Lung (tissue), 12 donors: ENCODE results near the gene AGBL4. TPM values are rescaled to one million over a fixed set of nuclear protein-coding genes. Genes with fewer than 3 reads are reported as not detected.

Source experiments
- ATAC-seq: fragments of 200-7000 bp; cut with Tn5 transposase; one replicate; pipeline ENCODE4 v1.9.1; 2020; ENCODE audit warnings: moderate number of reproducible peaks; ENCODE audit not compliant: insufficient read depth, low FRiP score
- DNase-seq, 3 donors: peaks; one replicate each; pipeline ENCODE4 v3.0.0-alpha.2; 2013 to 2017
- H3K27ac ChIP-seq, 2 donors: one replicate each; pipeline ENCODE4 v1.5.1; 2013; ENCODE audit warnings: mild to moderate bottlenecking in 2 of 2, moderate library complexity in 2 of 2, control low read depth in 1 of 2, inconsistent platforms in 1 of 2, low read depth in 1 of 2, low read length in 1 of 2
- H3K27me3 ChIP-seq, 3 donors: one replicate each; pipeline ENCODE4 v1.5.1; 2013; ENCODE audit warnings: low read length in 2 of 3; ENCODE audit not compliant: control insufficient read depth in 3 of 3, insufficient read depth in 3 of 3
- H3K36me3 ChIP-seq, 4 donors: one replicate each; pipeline ENCODE4 v1.5.1; 2013; ENCODE audit warnings: low read length in 4 of 4, mild to moderate bottlenecking in 1 of 4, moderate library complexity in 1 of 4; ENCODE audit not compliant: control insufficient read depth in 4 of 4, insufficient read depth in 4 of 4
- H3K4me1 ChIP-seq, 5 donors: one replicate each; pipeline ENCODE4 v1.5.1; 2013; ENCODE audit warnings: low read length in 5 of 5, mild to moderate bottlenecking in 2 of 5, moderate library complexity in 1 of 5; ENCODE audit not compliant: control insufficient read depth in 5 of 5, insufficient read depth in 5 of 5
- H3K4me3 ChIP-seq: one replicate; pipeline ENCODE4 v1.5.1; 2013; ENCODE audit warnings: mild to moderate bottlenecking, control low read depth, moderate library complexity
- H3K9ac ChIP-seq, 2 donors: one replicate each; pipeline ENCODE4 v1.5.1; 2013; ENCODE audit warnings: low read length in 2 of 2, control low read depth in 1 of 2; ENCODE audit not compliant: insufficient read depth in 1 of 2
- H3K9me3 ChIP-seq, 4 donors: one replicate each; pipeline ENCODE4 v1.5.1; 2013; ENCODE audit warnings: low read length in 3 of 4, mild to moderate bottlenecking in 1 of 4, moderate library complexity in 1 of 4; ENCODE audit not compliant: control insufficient read depth in 4 of 4, insufficient read depth in 3 of 4
- WGBS, 2 donors: extraction: QIAGEN DNeasy Blood & Tissue Kit; methylation state at CpG; one replicate each; pipeline ENCODE4 v1.1.7; 2013; 5-methylcytosine and 5-hydroxymethylcytosine counted together
- polyA plus RNA-seq, 2 donors: library from polyadenylated mRNA; stranded (reverse); fragments of 200-250 nt; gene quantifications; one replicate each; pipeline ENCODE4 v1.2.1, GENCODE V29; 2013
- total RNA-seq, 2 donors: library from RNA; depleted of rRNA in 1 of 2; stranded (reverse); fragments of >200 nt in 1 of 2; gene quantifications; one replicate each; pipeline ENCODE4 v1.2.1, GENCODE V29; 2014 to 2021
- TF ChIP-seq, protein P1 (sequence below): IDR thresholded peaks from 2 replicates; pipeline ENCODE4 v1.5.1; 2012; ENCODE audit warnings: mild to moderate bottlenecking; ENCODE audit errors: control extremely low read depth, extremely low read depth
- donor health status: control.
- donor health status: control.
- donor health status: Bipolar disorder and iron deficiency.
- donor health status: healthy.
- donor health status: DM: yes; HTN: yes; CAD: no.

Gene AGBL4
- total and polyA plus RNA-seq, 4 donors = 0.24 to 7.5 (median 2.6) TPM

DNA sequence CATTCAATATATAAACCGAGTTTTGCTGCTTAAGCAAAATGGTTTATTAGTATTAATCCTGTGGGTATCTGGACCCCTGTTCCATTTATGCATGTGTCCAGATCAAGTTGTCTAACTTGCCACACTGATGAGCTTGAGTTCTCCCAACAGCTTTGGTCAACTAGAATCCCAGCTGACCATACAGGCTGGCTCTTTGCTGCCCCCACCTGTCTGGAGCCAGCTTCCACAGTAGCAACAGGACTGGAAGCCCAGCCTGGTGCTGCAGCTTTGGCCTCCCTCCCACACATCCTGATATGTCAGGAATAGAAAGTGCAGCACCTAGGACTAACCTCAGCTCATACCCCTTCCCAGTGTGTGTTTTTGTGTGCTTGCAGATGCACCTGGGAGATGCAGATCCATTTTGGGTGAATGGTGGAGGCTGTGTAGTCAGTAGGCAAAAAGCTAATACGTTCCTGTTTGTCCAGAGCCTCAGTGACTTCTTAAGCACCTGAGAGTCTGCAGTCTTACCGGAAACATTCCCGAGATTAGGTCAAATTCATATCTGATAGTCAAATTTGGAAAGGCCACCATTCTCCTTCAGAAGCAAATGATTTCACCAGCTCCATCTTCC lies 1206.1 kb downstream of the AGBL4 start:
- H3K4me1 ChIP-seq = no peaks in the 10 kb centered on the region
- no peak overlapping the region for H3K27ac ChIP-seq
- TF ChIP-seq, protein P1, sequence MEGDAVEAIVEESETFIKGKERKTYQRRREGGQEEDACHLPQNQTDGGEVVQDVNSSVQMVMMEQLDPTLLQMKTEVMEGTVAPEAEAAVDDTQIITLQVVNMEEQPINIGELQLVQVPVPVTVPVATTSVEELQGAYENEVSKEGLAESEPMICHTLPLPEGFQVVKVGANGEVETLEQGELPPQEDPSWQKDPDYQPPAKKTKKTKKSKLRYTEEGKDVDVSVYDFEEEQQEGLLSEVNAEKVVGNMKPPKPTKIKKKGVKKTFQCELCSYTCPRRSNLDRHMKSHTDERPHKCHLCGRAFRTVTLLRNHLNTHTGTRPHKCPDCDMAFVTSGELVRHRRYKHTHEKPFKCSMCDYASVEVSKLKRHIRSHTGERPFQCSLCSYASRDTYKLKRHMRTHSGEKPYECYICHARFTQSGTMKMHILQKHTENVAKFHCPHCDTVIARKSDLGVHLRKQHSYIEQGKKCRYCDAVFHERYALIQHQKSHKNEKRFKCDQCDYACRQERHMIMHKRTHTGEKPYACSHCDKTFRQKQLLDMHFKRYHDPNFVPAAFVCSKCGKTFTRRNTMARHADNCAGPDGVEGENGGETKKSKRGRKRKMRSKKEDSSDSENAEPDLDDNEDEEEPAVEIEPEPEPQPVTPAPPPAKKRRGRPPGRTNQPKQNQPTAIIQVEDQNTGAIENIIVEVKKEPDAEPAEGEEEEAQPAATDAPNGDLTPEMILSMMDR = peak; percentile 66
- 63 to 78% methylated on average over 4 of the region's 4 CpGs for WGBS, 2 donors
- no peak overlapping the region for H3K9ac ChIP-seq
- H3K9me3 ChIP-seq = peaks cover 0 to 1% (median 0%) of the 10 kb centered on the region in 4 donors
- H3K4me3 ChIP-seq = no peak overlapping the region
- H3K36me3 ChIP-seq = no peaks in the 10 kb centered on the region
- DNase-seq (peak; percentile 76 to 81 (median 78)), ATAC-seq (no peak)
- H3K27me3 ChIP-seq = no peaks in the 10 kb centered on the region

DNA sequence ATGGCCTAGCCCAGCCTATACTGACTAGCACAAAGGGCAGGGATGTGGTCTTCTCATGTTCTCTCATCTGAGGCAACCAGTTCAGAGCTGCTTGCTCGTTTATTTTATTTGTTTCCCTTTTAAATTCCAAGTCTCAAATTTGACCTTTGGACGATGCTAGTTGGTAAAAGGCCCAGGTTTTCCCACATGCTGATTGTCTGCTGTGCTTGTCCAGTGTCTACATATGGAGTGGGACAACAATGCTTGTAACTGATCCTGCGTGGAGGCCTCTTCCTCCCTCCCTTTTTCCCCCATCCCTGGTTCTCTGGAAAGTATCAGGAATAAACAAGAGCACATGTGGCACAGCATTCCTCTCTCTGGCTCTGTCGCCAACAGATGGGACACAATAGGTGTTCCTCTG lies 1213.0 kb downstream of the AGBL4 start:
- Histone ChIP-seq H3K36me3 (no peaks in the 10 kb centered on the region), H3K4me3 (no peak overlapping the region), H3K27me3 (no peaks in the 10 kb centered on the region), H3K9ac (no peak overlapping the region), H3K9me3 (no peaks in the 10 kb centered on the region), H3K4me1 (peaks cover 0 to 20% (median 3%) of the 10 kb centered on the region in 5 donors), H3K27ac (no peak overlapping the region)
- DNase-seq = peak in 1 of 3 donors; percentile 32
- 65 to 73% methylated on average over 4 of the region's 4 CpGs for WGBS, 2 donors
- TF ChIP-seq, protein P1 = no peak
- no peak for ATAC-seq

DNA sequence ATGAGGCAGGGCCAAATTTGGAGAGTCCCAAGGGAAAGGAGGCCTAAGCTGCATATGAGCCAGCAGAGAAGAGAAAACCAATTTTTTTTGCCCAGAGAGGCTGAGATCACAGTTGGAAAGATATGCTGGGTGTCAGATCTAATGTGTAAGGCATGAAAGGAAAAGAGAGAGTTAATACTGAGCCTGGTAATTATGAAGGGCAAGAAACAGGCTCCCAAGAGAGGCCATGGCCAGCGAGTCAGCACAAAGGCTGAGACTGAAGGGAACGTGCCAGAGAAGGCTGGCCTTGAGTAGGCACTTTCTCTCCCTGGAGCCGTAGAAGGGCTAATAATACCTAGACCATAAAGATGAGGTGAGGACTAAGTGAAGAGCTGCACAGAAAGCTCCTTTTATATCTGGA lies 1215.3 kb downstream of the AGBL4 start:
- H3K27me3 ChIP-seq = no peaks in the 10 kb centered on the region
- H3K27ac ChIP-seq = no peak overlapping the region
- ATAC-seq (no peak), DNase-seq (no peak)
- no peaks in the 10 kb centered on the region for H3K9me3 ChIP-seq
- H3K36me3 ChIP-seq = no peaks in the 10 kb centered on the region
- 77 to 90% methylated on average over 3 of the region's 3 CpGs for WGBS, 2 donors
- H3K4me3 ChIP-seq = no peak overlapping the region
- H3K4me1 ChIP-seq = peaks cover 0 to 20% (median 3%) of the 10 kb centered on the region in 5 donors
- H3K9ac ChIP-seq = no peak overlapping the region
- TF ChIP-seq, protein P1 = no peak
